GM19193 (cell line): ENCODE measurements around the gene APCDD1L.

Experiments
- POLR2A ChIP-seq: IDR thresholded peaks from 4 replicates; pipeline ENCODE4 v1.6.1; 2011; ENCODE audit not compliant: insufficient read depth, insufficient read length; ENCODE audit errors: extremely low read depth

The APCDD1L gene

DNA sequence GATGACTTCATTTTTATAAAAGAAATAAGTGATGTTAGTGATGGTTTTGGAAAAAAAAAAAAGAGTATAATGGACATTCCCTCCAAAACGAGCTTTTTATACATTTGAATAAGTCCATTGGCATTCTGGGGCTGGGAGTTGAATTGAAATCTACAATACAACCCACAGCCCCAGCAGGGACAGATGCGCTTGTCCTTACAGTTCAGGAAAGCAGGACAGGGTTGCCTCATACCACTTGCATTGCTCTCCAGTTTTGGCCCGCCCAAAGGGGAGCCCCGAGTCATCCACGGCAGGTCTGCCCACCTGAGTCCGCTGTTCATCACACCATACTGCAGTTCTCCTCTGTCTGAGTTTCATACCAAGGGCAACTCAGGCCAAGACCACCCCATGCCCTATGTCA is 80.0 kb downstream of the APCDD1L start:
- TF ChIP-seq POLR2A, result no peak

DNA sequence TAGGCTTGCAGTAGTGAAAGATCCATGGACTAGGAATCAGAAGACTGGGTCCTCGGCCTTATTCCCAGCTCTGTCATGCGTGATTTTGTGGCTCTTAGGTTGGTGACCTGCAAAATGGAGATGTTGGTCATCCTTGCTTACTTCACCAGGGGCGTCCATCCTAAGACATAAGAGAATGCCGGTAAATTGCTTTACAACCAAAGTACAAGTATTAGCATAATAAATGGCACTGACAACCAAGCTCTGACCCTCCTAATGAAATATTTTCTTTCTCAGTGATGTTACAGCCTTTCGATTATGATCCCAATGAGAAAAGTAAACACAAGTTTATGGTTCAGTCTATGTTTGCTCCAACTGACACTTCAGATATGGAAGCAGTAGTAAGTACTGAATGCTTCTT is 80.9 kb downstream of the APCDD1L start:
- no peak for TF ChIP-seq POLR2A

DNA sequence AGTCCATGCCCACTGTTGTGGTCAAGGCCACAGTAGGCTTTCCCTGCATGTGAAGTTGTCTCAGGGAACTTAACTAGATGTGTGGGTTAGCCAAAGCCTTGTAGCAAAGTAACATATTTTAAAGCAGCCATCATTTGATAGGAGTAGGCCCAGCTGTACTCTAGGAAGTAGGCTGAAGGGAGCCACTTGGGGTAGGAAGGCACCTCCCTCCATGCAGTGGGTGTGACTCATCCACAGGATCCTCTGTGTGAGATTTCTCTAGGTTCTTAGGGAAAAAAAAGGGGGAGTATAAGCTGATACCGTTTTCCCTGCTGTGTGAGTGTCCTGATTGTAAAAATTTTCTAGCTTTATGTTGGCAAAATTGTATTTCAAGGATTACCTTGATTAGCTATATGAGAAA is 81.4 kb downstream of the APCDD1L start:
- no peak for TF ChIP-seq POLR2A

- TF ChIP-seq POLR2A, result no peak
Measured at GRCh38 chr20:58433029-58433647, 82.1 kb downstream of the APCDD1L start.

DNA sequence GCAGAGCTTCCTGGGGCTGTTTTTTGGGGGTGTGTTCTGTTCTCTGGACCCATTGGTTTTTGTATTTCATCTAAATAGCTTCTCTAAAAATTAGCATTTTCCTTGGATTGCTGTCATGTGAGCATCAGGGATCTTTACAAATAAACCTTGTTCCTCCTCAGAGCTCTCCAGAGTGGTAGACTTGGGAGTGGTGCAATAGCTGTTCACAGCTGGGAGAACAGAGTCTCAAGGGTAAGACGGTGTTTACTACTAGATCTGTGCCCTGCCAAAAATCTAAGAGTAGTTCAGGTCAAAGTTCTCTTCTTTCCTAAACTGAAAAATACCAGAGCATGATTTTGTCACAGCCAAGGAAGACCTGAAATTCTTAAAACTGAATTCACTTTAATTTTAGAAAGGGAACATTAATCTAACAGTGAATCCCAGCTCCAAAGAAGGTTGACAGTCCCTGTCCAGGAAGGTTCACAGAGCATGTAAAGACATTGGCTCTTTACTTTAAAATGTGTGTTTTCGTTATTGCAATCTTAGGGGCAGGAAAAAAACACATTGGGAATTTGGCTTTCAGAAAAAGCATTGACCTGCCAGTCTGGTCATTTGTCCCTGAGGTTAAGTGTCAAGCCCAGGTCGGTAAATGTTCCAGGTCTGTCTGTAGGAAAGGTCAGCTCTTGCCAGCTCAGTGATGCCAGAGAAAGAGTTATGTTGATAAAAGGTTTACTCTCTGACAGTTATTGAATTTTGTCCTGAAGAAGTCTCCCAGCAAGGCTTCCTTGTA is 82.8 kb downstream of the APCDD1L start:
- TF ChIP-seq POLR2A, result no peak

- TF ChIP-seq POLR2A, result no peak
Measured at GRCh38 chr20:58431134-58431533, 84.1 kb downstream of the APCDD1L start.

DNA sequence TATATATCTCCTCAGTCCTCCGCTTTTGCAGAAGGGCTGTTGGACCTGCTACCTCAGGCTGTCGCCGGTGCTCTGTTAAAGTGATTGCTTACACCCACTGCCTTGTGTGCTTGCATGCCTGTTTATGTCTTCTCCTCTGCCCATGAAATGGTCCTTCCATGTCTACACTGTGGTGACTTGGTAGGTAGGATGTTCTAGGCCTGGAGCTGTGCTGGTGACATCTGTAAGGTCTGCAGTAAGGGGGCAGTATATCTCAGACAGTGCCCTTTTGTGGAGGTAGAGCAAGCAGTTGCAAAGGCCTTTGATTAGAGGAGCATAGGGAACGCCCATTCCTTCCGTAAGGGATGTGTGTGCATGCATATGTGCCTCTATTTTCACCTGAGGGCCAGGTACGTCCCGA is 85.9 kb downstream of the APCDD1L start:
- TF ChIP-seq POLR2A, result no peak

GRCh38 chr20:58428364-58428763 is 86.8 kb downstream of the APCDD1L start:
- TF ChIP-seq POLR2A, result no peak

DNA sequence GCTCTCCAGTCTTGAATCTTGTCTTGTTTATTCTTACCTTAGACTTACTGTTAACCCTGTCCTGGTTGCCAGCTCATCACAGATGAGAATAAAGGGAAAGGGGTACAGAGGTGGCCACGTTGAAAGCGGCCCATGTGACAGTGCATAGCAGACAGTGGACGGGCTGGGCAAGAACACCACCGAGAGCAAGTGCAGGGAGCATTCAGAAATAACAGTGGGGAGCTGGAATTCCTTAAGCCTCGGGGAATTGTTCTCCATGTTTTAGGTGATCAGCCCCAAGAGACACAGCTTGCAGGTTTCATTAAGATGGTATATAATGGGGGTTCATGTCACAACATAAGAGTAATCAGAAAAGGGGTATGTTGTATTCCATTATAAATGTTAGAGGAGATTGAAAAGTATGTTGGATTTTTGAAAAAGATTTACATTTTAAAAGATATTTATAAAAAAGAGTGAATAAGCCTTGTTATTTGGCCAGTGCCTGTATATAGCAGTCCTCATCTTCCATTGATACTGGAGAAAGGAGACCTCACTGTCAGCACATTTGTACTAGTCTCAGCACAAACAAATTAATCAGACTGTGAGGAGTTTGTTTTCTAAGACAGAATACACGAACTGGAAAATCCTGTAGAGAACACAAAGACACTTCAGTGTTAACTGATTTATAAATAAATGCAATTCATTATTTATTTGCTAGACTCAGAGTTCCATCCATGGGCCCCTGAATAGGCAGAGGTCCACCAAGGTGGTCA is 90.8 kb downstream of the APCDD1L start:
- no peak for TF ChIP-seq POLR2A

DNA sequence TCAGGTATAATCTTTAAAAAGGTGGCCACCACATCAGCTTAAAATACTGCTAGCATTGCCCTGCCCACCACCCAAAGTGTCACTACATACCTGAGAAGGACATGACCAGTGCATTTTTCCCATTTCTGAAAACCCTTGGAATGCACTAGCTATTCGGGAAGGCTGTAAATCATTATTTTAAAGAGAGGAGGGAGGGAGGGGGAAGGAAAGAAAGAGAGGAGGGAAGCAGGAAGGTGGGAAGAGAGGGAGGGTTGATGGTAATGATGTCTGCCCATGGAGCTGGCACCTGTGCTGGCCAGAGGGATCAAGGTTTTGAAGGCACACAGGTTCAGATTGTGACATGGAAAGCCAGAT is 93.7 kb downstream of the APCDD1L start:
- no peak for TF ChIP-seq POLR2A

- no peak for TF ChIP-seq POLR2A
Measured at GRCh38 chr20:58420798-58421496, 94.3 kb downstream of the APCDD1L start.

GRCh38 chr20:58418949-58419748 is 96.0 kb downstream of the APCDD1L start:
- TF ChIP-seq POLR2A, result no peak

- TF ChIP-seq POLR2A, result no peak
Measured at GRCh38 chr20:58417438-58417837, 97.8 kb downstream of the APCDD1L start.

DNA sequence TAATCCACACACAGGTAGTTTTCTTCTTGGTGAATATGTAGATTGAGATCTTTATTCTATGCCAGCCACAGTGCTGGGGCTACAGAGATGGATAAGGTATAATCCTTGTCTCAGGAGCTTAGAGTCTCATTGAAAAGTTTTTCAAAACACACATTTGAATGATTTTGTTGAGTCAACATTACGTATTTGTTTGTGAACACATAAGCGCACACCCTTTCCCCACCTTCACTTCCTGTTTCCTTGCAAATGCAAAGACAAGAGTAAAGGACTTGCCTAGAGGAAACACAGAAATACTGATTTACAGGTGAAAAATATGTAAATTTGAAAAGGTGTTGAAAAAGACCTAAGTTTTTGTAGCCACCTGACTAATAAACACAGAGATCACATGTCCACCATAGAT is 98.4 kb downstream of the APCDD1L start:
- no peak for TF ChIP-seq POLR2A
